Vagina (tissue), 2 donors: ENCODE results near the gene SARS1.

Source experiments
- CTCF ChIP-seq, 3 experiments: fragments of 450-650 bp in 2 of 3; fragments of 200-600 bp in 1 of 3; sonication (generic) in 1 of 3; IDR thresholded peaks; one replicate each; pipeline ENCODE4 v1.5.1; 2017 to 2019; ENCODE audit warnings: antibody characterized with exemption in 3 of 3, mild to moderate bottlenecking in 2 of 3, moderate library complexity in 2 of 3
- POLR2A ChIP-seq, 2 donors: fragments of 450-650 bp; IDR thresholded peaks; one replicate each; pipeline ENCODE4 v1.6.1; 2017; ENCODE audit warnings: antibody characterized with exemption in 2 of 2, mild to moderate bottlenecking in 2 of 2, moderate library complexity in 2 of 2
- POLR2AphosphoS5 ChIP-seq, 2 donors: sonication (generic); formaldehyde crosslinking; IDR thresholded peaks; one replicate each; pipeline ENCODE4 v1.9.0; 2017; ENCODE audit warnings: antibody characterized with exemption in 2 of 2, mild to moderate bottlenecking in 2 of 2, low read depth in 1 of 2; ENCODE audit not compliant: insufficient read depth in 1 of 2

DNA sequence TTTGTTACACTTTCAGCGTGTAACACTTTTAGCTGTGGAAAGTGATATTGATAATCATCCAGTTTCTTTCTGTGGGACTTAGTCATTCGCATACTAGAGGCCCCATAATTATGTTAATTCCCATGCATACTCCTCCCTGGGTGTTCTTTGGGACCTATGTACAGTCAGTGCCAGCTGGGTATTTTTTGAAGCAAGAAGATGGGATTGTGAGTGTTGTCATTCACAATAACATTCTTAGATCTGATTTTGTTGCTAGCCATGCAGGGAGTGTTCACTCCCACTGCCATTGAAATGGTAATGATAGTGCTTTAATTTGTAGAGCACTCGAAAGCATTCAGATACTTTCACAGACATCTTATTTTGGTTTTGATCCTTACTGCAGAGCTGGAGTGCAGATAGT, 11.6 kb downstream of the SARS1 start:
- no peak for TF ChIP-seq CTCF (IDR thresholded peaks at IDR 0.05)
- no peak for TF ChIP-seq POLR2A (IDR thresholded peaks at IDR 0.05)
- TF ChIP-seq POLR2AphosphoS5 (IDR thresholded peaks at IDR 0.05; ENCODE audit: insufficient read depth in 1 of 2, low read depth in 1 of 2), result no peak
